ENCODE results near the gene SLC2A8.

- TF ChIP-seq CTCF (IDR thresholded peaks at IDR 0.05) (no peak), POLR2AphosphoS5 (IDR thresholded peaks at IDR 0.05) (no peak)
Observed at GRCh38 chr9:127418037-127418471, 21.1 kb downstream of the SLC2A8 start.

All from gastroesophageal sphincter (tissue), 3 donors.